T47D (cell line): ENCODE data around the gene ASXL1.

ENCODE experiments used
- DNase-seq, 2 experiments: peaks; one replicate each; pipeline versions ENCODE4 v3.0.0 to v3.0.0-alpha.2; 2011 to 2012; ENCODE audit warnings: low read depth in 1 of 2, low spot score in 1 of 2
- JUND ChIP-seq: IDR thresholded peaks from 2 replicates; pipeline ENCODE4 v1.6.1; 2012; ENCODE audit warnings: low read depth
- in situ Hi-C: cut with HindIII; loops from 2 replicates; pipeline ENCODE4 v1.10.0; 2016; ENCODE audit warnings: low sequenced_read_pairs, low pct_unique_long_range_greater_than_20kb

ASXL1 gene

GRCh38 chr20:32411955-32412706 lies 54.0 kb downstream of the ASXL1 start:
- TF ChIP-seq JUND, result no peak
- in situ Hi-C loops, result no loop called here
- DNase-seq, result no peak

- in situ Hi-C loops, result no loop called here
- TF ChIP-seq JUND, result no peak
- no peak for DNase-seq
Measured at GRCh38 chr20:32415494-32415893, 57.4 kb downstream of the ASXL1 start.

GRCh38 chr20:32416206-32416605 lies 58.1 kb downstream of the ASXL1 start:
- DNase-seq, result no peak
- in situ Hi-C loops, result no loop called here
- TF ChIP-seq JUND, result no peak

GRCh38 chr20:32418376-32418775 lies 60.2 kb downstream of the ASXL1 start:
- in situ Hi-C loops, result no loop called here
- no peak for TF ChIP-seq JUND
- DNase-seq, result no peak

GRCh38 chr20:32421290-32421689 lies 63.2 kb downstream of the ASXL1 start:
- no peak for DNase-seq
- in situ Hi-C loops, result no loop called here
- no peak for TF ChIP-seq JUND

- no peak for DNase-seq
- TF ChIP-seq JUND, result no peak
- in situ Hi-C loops, result no loop called here
Measured at GRCh38 chr20:32427996-32428395, 69.9 kb downstream of the ASXL1 start.

GRCh38 chr20:32429343-32429742 lies 71.2 kb downstream of the ASXL1 start:
- in situ Hi-C loops, result no loop called here
- TF ChIP-seq JUND, result no peak
- DNase-seq, result no peak

GRCh38 chr20:32429745-32430360 lies 71.7 kb downstream of the ASXL1 start:
- no peak for TF ChIP-seq JUND
- in situ Hi-C loops, result no loop called here
- no peak for DNase-seq

GRCh38 chr20:32431457-32431856 lies 73.3 kb downstream of the ASXL1 start:
- in situ Hi-C loops, result no loop called here
- DNase-seq, result no peak

GRCh38 chr20:32432277-32432676 lies 74.1 kb downstream of the ASXL1 start:
- TF ChIP-seq JUND, result no peak
- no peak for DNase-seq
- in situ Hi-C loops, result no loop called here

More at GRCh38 chr20:32431457-32431856, 73.3 kb downstream of the ASXL1 start:
- TF ChIP-seq JUND, result no peak

GRCh38 chr20:32433311-32434021 lies 75.3 kb downstream of the ASXL1 start:
- no peak for DNase-seq
- TF ChIP-seq JUND, result no peak
- in situ Hi-C loops, result no loop called here

GRCh38 chr20:32434434-32434833 lies 76.3 kb downstream of the ASXL1 start:
- in situ Hi-C loops, result no loop called here
- no peak for DNase-seq
- TF ChIP-seq JUND, result no peak
